ENCODE measurements around the gene FAM167B. TPM values are rescaled to one million over a fixed set of nuclear protein-coding genes. Genes with fewer than 3 reads are reported as not detected.

FAM167B gene
- total RNA-seq: 0.31 TPM

- DNase-seq: no peak
Observed at GRCh38 chr1:32246888-32247273, at the start of gene FAM167B. Gene FAM167B, plus strand, starts transcription at chr1:32247222. Its CDS starts 200 bp downstream, at chr1:32247422.

GRCh38 chr1:32197837-32198236 is 49.2 kb upstream of the FAM167B start:
- DNase-seq: no peak

GRCh38 chr1:32198237-32199042 is 48.6 kb upstream of the FAM167B start:
- no peak for DNase-seq

GRCh38 chr1:32199043-32199716 is 47.8 kb upstream of the FAM167B start:
- DNase-seq: no peak

- peak; percentile 59 for DNase-seq
Observed at GRCh38 chr1:32199717-32200072, 47.3 kb upstream of the FAM167B start.

GRCh38 chr1:32200226-32201010 is 46.6 kb upstream of the FAM167B start, which contains the start of gene CCDC28B:
Gene CCDC28B, plus strand, starts transcription at chr1:32200595. Its CDS starts 1,341 bp downstream, at chr1:32201936.
- DNase-seq: peak; percentile 84

- peak; percentile 79 for DNase-seq
Observed at GRCh38 chr1:32201011-32201855, 45.8 kb upstream of the FAM167B start.

GRCh38 chr1:32204943-32205361 is 42.1 kb upstream of the FAM167B start:
- no peak for DNase-seq

- peak; percentile 94 for DNase-seq
Observed at GRCh38 chr1:32205401-32206370, 41.3 kb upstream of the FAM167B start, which contains the start of gene IQCC. Gene IQCC, plus strand, starts transcription at chr1:32205671. Its CDS starts 11 bp downstream, at chr1:32205682.

GRCh38 chr1:32208469-32208868 is 38.6 kb upstream of the FAM167B start:
- DNase-seq: no peak

GRCh38 chr1:32208891-32209328 is 38.1 kb upstream of the FAM167B start, which contains the start of gene DCDC2B:
Gene DCDC2B, plus strand, starts transcription at chr1:32209089. Its CDS starts 5 bp downstream, at chr1:32209094.
- peak; percentile 87 for DNase-seq

- DNase-seq: peak; percentile 73
Observed at GRCh38 chr1:32215629-32216480, 31.2 kb upstream of the FAM167B start.

- DNase-seq: no peak
Observed at GRCh38 chr1:32216566-32216965, 30.5 kb upstream of the FAM167B start.

- DNase-seq: no peak
Observed at GRCh38 chr1:32219022-32219421, 28.0 kb upstream of the FAM167B start.

- DNase-seq: no peak
Observed at GRCh38 chr1:32220746-32221580, 26.1 kb upstream of the FAM167B start.

- no peak for DNase-seq
Observed at GRCh38 chr1:32221581-32221979, 25.4 kb upstream of the FAM167B start.

- peak; percentile 98 for DNase-seq
Observed at GRCh38 chr1:32221980-32222755, 24.9 kb upstream of the FAM167B start, which contains the start of the genes EIF3I and TMEM234. Gene EIF3I, plus strand, starts transcription at chr1:32222407. Its CDS starts 35 bp downstream, at chr1:32222442. Gene TMEM234, minus strand, starts transcription at chr1:32222353. Its CDS starts 31 bp downstream, at chr1:32222322.
